H1 (cell line): ENCODE data around the gene SBSN. TPM values are rescaled to one million over a fixed set of nuclear protein-coding genes. Genes with fewer than 3 reads are reported as not detected.

Experiments
- CTCF ChIA-PET: fragments of 300-600 bp; sonication (Branson Sonifier 250); formaldehyde crosslinking; loops from one replicate; lab custom pipeline; 2021; ENCODE audit not compliant: partially characterized antibody; lab: Charles Lee
- POLR2A ChIA-PET: fragments of 300-600 bp; sonication (Branson Sonifier 250); formaldehyde crosslinking; loops from one replicate; lab custom pipeline; 2021; ENCODE audit warnings: inconsistent platforms; ENCODE audit not compliant: partially characterized antibody; lab: Charles Lee
- DNase-seq, 2 experiments: peaks; one replicate each; pipeline versions ENCODE4 v3.0.0 to v3.0.0-alpha.2; 2010 to 2022; ENCODE audit warnings: low spot score in 2 of 2, low read depth in 1 of 2, mixed read lengths in 1 of 2
- FAIRE-seq: peaks from 2 replicates; lab custom pipeline; 2011; peaks lifted over from hg19 to GRCh38; lab: Jason Lieb, UNC
- H2AFZ ChIP-seq: 2 replicates; pipeline ENCODE4 v1.8.1; 2012; ENCODE audit warnings: low read length, inconsistent platforms
- H2AK5ac ChIP-seq: 2 replicates; pipeline ENCODE4 v1.6.1; 2013; ENCODE audit warnings: low read depth, low read length
- H2BK120ac ChIP-seq: replicated peaks from 2 replicates; pipeline ENCODE3; 2013; ENCODE audit warnings: low read depth, low read length, inconsistent platforms
- H2BK12ac ChIP-seq: 2 replicates; pipeline ENCODE4 v1.6.1; 2013; ENCODE audit warnings: low read depth, low read length
- H2BK15ac ChIP-seq: 2 replicates; pipeline ENCODE4 v1.6.1; 2013; ENCODE audit warnings: low read length
- H2BK20ac ChIP-seq: 2 replicates; pipeline ENCODE4 v1.6.1; 2013; ENCODE audit warnings: low read length
- H2BK5ac ChIP-seq: 2 replicates; pipeline ENCODE4 v1.6.1; 2013; ENCODE audit warnings: low read depth, low read length
- H3K14ac ChIP-seq: 2 replicates; pipeline ENCODE4 v1.6.1; 2013; ENCODE audit warnings: inconsistent platforms; ENCODE audit not compliant: insufficient read length
- H3K18ac ChIP-seq: 2 replicates; pipeline ENCODE4 v1.6.1; 2013; ENCODE audit warnings: low read length; ENCODE audit errors: extremely low read depth
- H3K23ac ChIP-seq: 2 replicates; pipeline ENCODE4 v1.6.1; 2013; ENCODE audit warnings: inconsistent platforms; ENCODE audit not compliant: insufficient read length
- H3K23me2 ChIP-seq: 2 replicates; pipeline ENCODE4 v1.6.1; 2013; ENCODE audit warnings: low read depth, low read length
- H3K27ac ChIP-seq: 2 replicates; pipeline ENCODE4 v1.6.1; 2011; ENCODE audit warnings: low read depth, low read length, inconsistent platforms
- H3K27me3 ChIP-seq, 4 experiments: replicated peaks in 1 of 4; 1 replicate in 1 of 4; 2 replicates in 3 of 4; pipeline versions ENCODE4 v1.6.1 to v1.8.1; 2011 to 2013; ENCODE audit warnings: low read length in 3 of 4, mild to moderate bottlenecking in 3 of 4, inconsistent platforms in 2 of 4, mixed read lengths in 2 of 4, moderate library complexity in 1 of 4; ENCODE audit not compliant: control insufficient read depth in 3 of 4, insufficient read depth in 3 of 4; ENCODE audit errors: extremely low read depth in 1 of 4
- H3K36me3 ChIP-seq, 4 experiments: 2 replicates each; pipeline versions ENCODE4 v1.6.1 to v1.8.1; 2011 to 2013; ENCODE audit warnings: mild to moderate bottlenecking in 4 of 4, low read length in 3 of 4, moderate library complexity in 2 of 4, control low read depth in 1 of 4, inconsistent platforms in 1 of 4; ENCODE audit not compliant: insufficient read depth in 4 of 4, control insufficient read depth in 2 of 4
- H3K4ac ChIP-seq: replicated peaks from 2 replicates; pipeline ENCODE3; 2013; ENCODE audit warnings: low read length, low read depth, mixed read lengths, inconsistent platforms; ENCODE audit not compliant: insufficient read length
- H3K4me1 ChIP-seq, 4 experiments: replicated peaks in 1 of 4; 1 replicate in 1 of 4; 2 replicates in 3 of 4; pipeline versions ENCODE4 v1.6.1 to v1.8.1; 2011 to 2013; ENCODE audit warnings: low read length in 3 of 4, inconsistent platforms in 2 of 4, mixed read lengths in 1 of 4; ENCODE audit not compliant: insufficient read depth in 4 of 4, control insufficient read depth in 3 of 4
- H3K4me2 ChIP-seq, 2 experiments: 2 replicates each; pipeline versions ENCODE4 v1.6.1 to v1.8.1; 2011 to 2013; ENCODE audit warnings: low read depth in 2 of 2, low read length in 2 of 2, control low read depth in 1 of 2, inconsistent platforms in 1 of 2, mild to moderate bottlenecking in 1 of 2; ENCODE audit not compliant: insufficient read depth in 1 of 2
- H3K4me3 ChIP-seq, 4 experiments: fragments of 200-600, 300-600 bp in 1 of 4; sonication (generic), shearing (Covaris generic), sonication (Bioruptor Twin) in 1 of 4; 2 replicates each; pipeline versions ENCODE4 v1.5.1 to v1.8.1; 2011 to 2016; ENCODE audit warnings: low read length in 4 of 4, low read depth in 3 of 4, control low read depth in 2 of 4, inconsistent platforms in 2 of 4, mild to moderate bottlenecking in 2 of 4, mixed read lengths in 1 of 4, moderate library complexity in 1 of 4; ENCODE audit not compliant: insufficient read depth in 2 of 4; ENCODE audit errors: extremely low read depth in 1 of 4
- H3K56ac ChIP-seq: replicated peaks from 2 replicates; pipeline ENCODE3; 2013; ENCODE audit warnings: low read depth, mild to moderate bottlenecking, mixed read lengths, low read length, inconsistent platforms; ENCODE audit not compliant: insufficient read length
- H3K79me1 ChIP-seq: 2 replicates; pipeline ENCODE4 v1.6.1; 2013; ENCODE audit warnings: low read depth, low read length, control low read depth
- H3K79me2 ChIP-seq, 2 experiments: 2 replicates each; pipeline versions ENCODE4 v1.6.1 to v1.8.1; 2012 to 2013; ENCODE audit warnings: low read length in 2 of 2, mild to moderate bottlenecking in 2 of 2, inconsistent platforms in 1 of 2; ENCODE audit not compliant: insufficient read depth in 2 of 2, control insufficient read depth in 1 of 2
- H3K9ac ChIP-seq, 4 experiments: replicated peaks in 1 of 4; 1 replicate in 1 of 4; 2 replicates in 3 of 4; pipeline versions ENCODE4 v1.6.1 to v1.8.1; 2011 to 2013; ENCODE audit warnings: low read depth in 3 of 4, low read length in 3 of 4, control low read depth in 2 of 4, mild to moderate bottlenecking in 2 of 4, moderate library complexity in 2 of 4, inconsistent platforms in 1 of 4; ENCODE audit errors: extremely low read depth in 1 of 4
- H3K9me3 ChIP-seq, 2 experiments: 2 replicates each; pipeline versions ENCODE4 v1.6.1 to v1.8.1; 2012 to 2013; ENCODE audit warnings: mild to moderate bottlenecking in 2 of 2, moderate library complexity in 2 of 2, control low read depth in 1 of 2, inconsistent platforms in 1 of 2, low read depth in 1 of 2, low read length in 1 of 2, mixed read lengths in 1 of 2; ENCODE audit not compliant: insufficient read depth in 2 of 2
- H4K20me1 ChIP-seq, 2 experiments: replicated peaks in 1 of 2; 2 replicates each; pipeline versions ENCODE3 to v1.8.1; 2011 to 2013; ENCODE audit warnings: inconsistent platforms in 2 of 2, low read length in 2 of 2, mild to moderate bottlenecking in 1 of 2; ENCODE audit not compliant: insufficient read depth in 2 of 2, control insufficient read depth in 1 of 2
- H4K5ac ChIP-seq: 2 replicates; pipeline ENCODE4 v1.6.1; 2013; ENCODE audit warnings: low read length, low read depth, mixed read lengths, inconsistent platforms; ENCODE audit not compliant: insufficient read length
- H4K8ac ChIP-seq: 2 replicates; pipeline ENCODE4 v1.8.0; 2013; ENCODE audit warnings: mild to moderate bottlenecking, moderate library complexity, low read length, inconsistent platforms; ENCODE audit not compliant: insufficient read depth; ENCODE audit errors: extremely low read depth
- H4K91ac ChIP-seq: replicated peaks from 2 replicates; pipeline ENCODE3; 2013; ENCODE audit warnings: low read length, mixed read lengths, inconsistent platforms; ENCODE audit not compliant: insufficient read length
- HDAC2 ChIP-seq, 2 experiments: fragments of 300-600 bp in 1 of 2; sonication (generic) in 1 of 2; IDR thresholded peaks; 2 replicates each; pipeline ENCODE4 v1.6.1; 2011 to 2012; ENCODE audit warnings: low read depth in 2 of 2, low read length in 2 of 2, mild to moderate bottlenecking in 2 of 2, moderate library complexity in 2 of 2, borderline replicate concordance in 1 of 2, inconsistent platforms in 1 of 2
- RXRA ChIP-seq: IDR thresholded peaks from 2 replicates; pipeline ENCODE4 v1.6.1; 2011; ENCODE audit warnings: low read depth, mild to moderate bottlenecking, low read length, moderate library complexity; ENCODE audit not compliant: insufficient read depth
- WGBS, 2 experiments: shearing (Covaris generic) in 1 of 2; methylation state at CpG; one replicate each; pipeline versions ENCODE4 v1.1.6 to v1.1.7; 2013 to 2015; ENCODE audit warnings: low lambda C conversion rate in 2 of 2, mixed read lengths in 2 of 2, inconsistent platforms in 1 of 2, low coverage in 1 of 2, missing lambda C conversion rate in 1 of 2; ENCODE audit not compliant: insufficient replicate concordance in 2 of 2, insufficient coverage in 1 of 2, insufficient read length in 1 of 2; ENCODE audit errors: extremely low coverage in 1 of 2, missing lambda C conversion rate in 1 of 2; 5-methylcytosine and 5-hydroxymethylcytosine counted together
- polyA plus RNA-seq, 7 experiments: library from polyadenylated mRNA; depleted of rRNA in 3 of 7; stranded (reverse) in 5 of 7; unstranded in 2 of 7; fragments of >200 nt in 5 of 7; fragments of 200-250 nt in 2 of 7; gene quantifications; 1 replicate in 5 of 7; 2 replicates in 1 of 7; 4 replicates in 1 of 7; pipeline versions ENCODE4 v1.2.1 to v1.2.3, GENCODE V29; 2011 to 2013; ENCODE audit warnings: missing spikeins in 2 of 7, mixed read lengths in 2 of 7
- total RNA-seq: library from RNA; stranded (reverse); fragmentation: NEBNext Ultra II Directional; extraction: Animal tissue kit (Norgen Biotek cat#: 25700); gene quantifications from 2 replicates; pipeline ENCODE4 v1.2.1, GENCODE V29; 2021

The SBSN gene
- total and polyA plus RNA-seq, 2 of the 8 experiments (the other 6 are each of a cell fraction or from before 2014, with no cell fraction given): not detected

GRCh38 chr19:35556846-35557538 lies 28.9 kb upstream of the SBSN start:
- peaks cover 0 to 6% (median 4%) of the 10 kb centered on the region in 4 experiments; a peak in 3 of 7 replicates for H3K4me1 ChIP-seq
- H2BK15ac ChIP-seq: 0 out of 2 replicates have a peak overlapping the region, but pooled peaks have one; percentile 61
- H4K91ac ChIP-seq: no peak overlapping the region
- ChIA-PET POLR2A (interaction anchor here (0.6 to 3.2 kb wide), 12 partner anchors 9 to 208 kb away, joined by 3 to 9 read pairs (median 4); partner anchors contain the start of genes COX6B1 and ETV2), CTCF (interaction anchor here (1.0 to 7.7 kb wide), 28 partner anchors 8 to 191 kb away, joined by 3 to 90 read pairs (median 5); partner anchors contain the start of genes HAUS5 and PMIS2)
- H3K9ac ChIP-seq: no peak overlapping the region; a peak in 1 of 7 replicates
- no peak overlapping the region for H3K14ac ChIP-seq
- 0 out of 2 replicates have a peak overlapping the region, but pooled peaks have one; percentile 48 for H4K8ac ChIP-seq
- no peaks in the 10 kb centered on the region for H3K79me1 ChIP-seq
- no peak overlapping the region for H2AK5ac ChIP-seq
- no peak overlapping the region for H2BK120ac ChIP-seq
- no peak overlapping the region for H2BK20ac ChIP-seq
- H3K4ac ChIP-seq: no peak overlapping the region
- peaks cover 4% of the 10 kb centered on the region; the same call in 1 of the 2 replicates for H3K23me2 ChIP-seq
- no peak overlapping the region for H3K18ac ChIP-seq
- H2BK5ac ChIP-seq: 0 out of 2 replicates have a peak overlapping the region, but pooled peaks have one; percentile 47
- DNase-seq: no peak
- 81% methylated on average over 16 of the region's 16 CpGs; no CpG with 5 or more reads in 1 of the 2 experiments for WGBS, 2 experiments
- no peaks in the 10 kb centered on the region; a peak in 1 of 4 replicates for H3K9me3 ChIP-seq
- H3K23ac ChIP-seq: no peak overlapping the region
- no peak overlapping the region for H2BK12ac ChIP-seq
- FAIRE-seq: no peak
- H2AFZ ChIP-seq: peak overlapping the region; percentile 91; the same call in 1 of the 2 replicates
- H3K79me2 ChIP-seq: no peaks in the 10 kb centered on the region
- H4K5ac ChIP-seq: no peak overlapping the region
- peaks cover 7 to 8% of the 10 kb centered on the region in 2 experiments for H4K20me1 ChIP-seq
- H3K4me2 ChIP-seq: peak overlapping the region; percentile 42 to 92
- H3K36me3 ChIP-seq: no peaks in the 10 kb centered on the region
- no peak overlapping the region for H3K56ac ChIP-seq
- TF ChIP-seq HDAC2 (IDR thresholded peaks at IDR 0.05; ENCODE audit: borderline replicate concordance in 1 of 2, low read depth in 2 of 2, low read length in 2 of 2) (0 out of 4 replicates have a peak, but pooled peaks of 1 of the 2 experiments have one; percentile 6), RXRA (no peak)
- TF ChIP-seq, all 59 proteins: peak for 1
- Histone ChIP-seq H3K4me3 (peak overlapping the region; percentile 52 to 65 (median 62); a peak in 7 of 8 replicates), H3K27ac (no peak overlapping the region), H3K27me3 (peaks cover 0 to 16% (median 12%) of the 10 kb centered on the region in 4 experiments; a peak in 5 of 7 replicates)
